HG03280 (cell line): Measurements from ENCODE around the gene FUOM.

Source experiments
- ATAC-seq: cut with Tn5 transposase; IDR thresholded peaks from one replicate; pipeline ENCODE4 v1.9.1; 2021; ENCODE audit warnings: mild to moderate bottlenecking, moderate library complexity; ENCODE audit not compliant: unreplicated experiment

Gene FUOM

DNA sequence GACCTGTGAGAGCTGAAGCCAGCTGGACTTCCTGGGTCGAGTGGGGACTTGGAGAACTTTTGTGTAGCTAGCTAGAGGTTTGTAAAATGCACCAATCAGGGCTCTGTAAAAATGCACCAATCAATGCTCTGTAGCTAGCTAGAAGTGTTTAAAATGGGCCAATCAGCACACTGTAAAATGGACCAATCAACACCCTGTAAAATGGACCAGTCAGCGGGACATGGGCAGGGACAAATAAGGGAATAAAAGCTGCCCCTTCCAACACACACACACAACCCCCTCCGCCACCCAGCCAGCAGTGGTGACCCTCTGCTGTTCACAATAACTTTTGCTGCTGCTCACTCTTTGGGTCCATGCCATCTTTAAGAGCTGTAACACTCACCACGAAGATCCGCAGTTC lies 42.0 kb downstream of the FUOM start:
- no peak for ATAC-seq

DNA sequence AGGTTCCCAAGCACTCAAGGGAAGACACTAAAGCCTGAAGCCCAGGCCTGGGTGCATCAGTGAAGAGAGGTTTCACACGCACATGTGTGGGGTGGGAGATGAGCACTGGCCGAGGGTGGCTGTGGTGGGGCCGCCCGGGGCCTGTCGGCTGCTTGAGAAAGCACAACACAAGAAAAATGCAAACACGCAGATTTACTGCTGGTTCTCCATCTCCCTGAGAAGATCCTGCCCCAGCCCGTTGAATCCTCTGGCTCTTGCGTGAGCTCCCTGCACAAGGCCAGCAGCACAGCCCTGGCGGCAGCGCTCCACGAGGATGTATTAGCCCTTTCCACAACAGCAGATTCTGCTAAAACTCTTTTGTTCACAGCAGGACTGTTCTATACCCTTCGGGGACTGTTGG lies 42.9 kb downstream of the FUOM start:
- no peak for ATAC-seq

DNA sequence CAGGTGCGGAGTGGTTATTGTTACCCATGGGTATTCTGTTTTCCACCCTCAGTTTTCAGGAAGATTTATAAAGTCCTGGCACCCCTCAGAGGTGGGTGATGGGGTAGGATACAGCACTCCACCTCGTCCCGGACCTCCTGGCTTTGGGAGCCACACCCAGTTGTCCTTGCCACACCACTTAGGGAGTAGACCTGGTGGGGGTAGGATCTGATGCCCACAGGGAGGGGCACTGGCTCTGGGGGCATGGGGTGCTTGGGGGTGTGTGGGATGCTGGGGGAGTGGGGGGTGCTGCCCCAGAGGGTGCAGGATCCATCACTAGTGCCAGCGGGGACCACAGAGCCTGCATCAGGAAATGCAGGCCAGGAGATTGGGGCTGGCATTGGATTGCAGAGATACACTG lies 44.6 kb downstream of the FUOM start:
- no peak for ATAC-seq

DNA sequence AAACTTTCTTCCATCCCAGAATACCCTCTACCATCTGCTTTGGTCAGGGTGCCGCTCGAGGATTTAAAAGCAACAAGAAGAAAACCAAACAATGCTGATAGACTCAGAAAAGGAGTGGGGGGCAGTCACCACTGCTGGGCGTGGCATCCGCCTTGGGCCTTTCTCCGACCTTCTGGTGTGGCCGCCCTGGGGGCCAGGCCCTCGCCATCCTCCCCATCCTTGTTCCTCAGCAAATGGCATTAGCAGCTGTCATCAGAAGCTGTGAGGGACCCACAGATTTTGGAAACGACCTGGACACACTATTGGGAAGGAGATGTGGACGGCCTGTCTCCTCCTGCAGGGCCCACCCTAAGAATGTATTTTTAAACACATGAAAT lies 45.1 kb downstream of the FUOM start:
- ATAC-seq = no peak

DNA sequence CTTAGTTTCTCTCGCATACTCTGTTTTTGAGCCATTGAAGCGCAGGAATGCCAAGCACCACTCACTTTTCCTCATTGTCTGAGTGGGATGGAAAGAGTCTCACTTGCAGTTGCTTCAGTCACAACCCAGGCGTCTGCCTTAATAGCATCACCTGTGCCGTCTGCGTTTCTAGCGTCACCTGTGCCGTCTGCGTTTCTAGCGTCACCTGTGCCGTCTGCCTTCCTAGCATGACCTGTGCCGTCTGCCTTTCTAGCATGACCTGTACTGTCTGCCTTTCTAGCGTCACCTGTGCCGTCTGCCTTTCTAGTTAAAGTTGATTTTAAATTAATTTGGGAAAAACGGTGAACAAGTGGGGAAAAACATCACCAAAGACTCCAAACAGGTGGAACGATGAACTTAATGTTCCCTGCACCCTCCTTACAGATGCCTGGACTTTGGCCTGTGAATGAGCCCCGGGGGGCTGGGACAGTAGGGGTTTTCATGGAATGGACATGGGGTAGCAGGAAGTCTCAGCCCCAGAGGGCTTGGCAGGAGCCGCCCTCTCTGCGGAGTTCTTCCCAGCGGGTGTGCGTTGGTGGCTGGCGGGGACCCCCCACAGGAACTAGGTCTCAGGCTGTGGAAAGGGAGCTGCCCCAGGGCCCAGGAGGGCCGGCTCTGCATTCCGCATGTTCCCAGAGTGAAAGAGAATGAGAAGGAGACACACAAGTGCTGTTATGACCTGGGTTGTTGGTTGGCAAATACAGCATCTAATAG lies 45.6 kb downstream of the FUOM start:
- no peak for ATAC-seq

DNA sequence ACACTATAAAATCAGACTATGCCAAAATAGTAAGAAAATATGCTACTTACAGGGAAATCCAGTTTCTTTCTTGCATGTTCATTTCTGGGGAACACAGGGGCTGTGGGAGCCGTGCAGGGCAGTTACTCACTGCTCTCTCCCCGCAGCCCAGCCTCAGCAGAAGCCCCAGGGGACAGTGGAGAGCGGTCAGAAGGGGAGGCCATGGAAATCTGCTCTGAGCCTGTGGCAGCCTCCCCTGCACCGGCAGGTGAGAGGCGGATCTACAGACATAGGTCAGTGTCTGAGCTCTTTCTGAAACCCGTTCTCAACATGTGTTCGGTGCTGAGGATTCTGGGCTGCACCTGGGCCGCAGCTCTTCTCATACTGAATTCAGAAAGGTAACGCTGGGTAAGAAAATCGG lies 46.2 kb downstream of the FUOM start:
- no peak for ATAC-seq

DNA sequence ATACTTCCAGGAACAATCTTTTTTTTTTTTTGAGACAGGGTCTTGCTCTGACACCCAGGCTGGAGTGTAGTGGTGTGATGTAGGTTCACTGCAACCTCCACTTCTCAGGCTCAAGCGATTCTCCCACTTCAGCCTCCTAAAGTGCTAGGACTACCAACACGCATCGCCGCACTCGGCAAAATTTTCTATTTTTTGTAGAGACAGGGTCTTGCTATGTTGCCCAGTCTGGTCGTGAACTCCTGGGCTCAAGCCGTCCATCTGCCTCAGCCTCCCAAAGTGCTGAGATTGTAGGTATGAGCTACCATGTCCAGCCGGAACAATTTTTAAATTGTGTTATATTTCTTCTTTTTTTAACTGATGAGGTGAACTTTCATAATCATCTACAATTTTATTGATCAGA lies 47.0 kb downstream of the FUOM start:
- ATAC-seq = no peak

DNA sequence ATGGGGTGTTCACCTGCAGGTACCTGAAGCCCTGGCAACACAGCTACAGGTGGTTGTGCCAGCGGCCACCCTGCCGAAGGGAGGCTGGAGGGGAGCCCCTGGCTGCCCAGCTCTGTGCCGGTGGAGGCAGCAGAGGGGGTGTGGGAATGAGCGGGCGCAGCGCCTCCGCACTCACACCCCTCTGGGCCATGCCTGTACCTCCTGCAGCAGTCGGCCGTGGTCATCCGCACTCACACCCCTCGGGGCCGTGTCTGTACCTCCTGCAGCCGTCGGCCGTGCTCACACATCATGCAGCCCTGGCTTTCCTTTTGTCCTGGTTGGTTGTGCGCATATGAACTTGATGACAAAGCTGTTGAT lies 47.4 kb downstream of the FUOM start:
- no peak for ATAC-seq

DNA sequence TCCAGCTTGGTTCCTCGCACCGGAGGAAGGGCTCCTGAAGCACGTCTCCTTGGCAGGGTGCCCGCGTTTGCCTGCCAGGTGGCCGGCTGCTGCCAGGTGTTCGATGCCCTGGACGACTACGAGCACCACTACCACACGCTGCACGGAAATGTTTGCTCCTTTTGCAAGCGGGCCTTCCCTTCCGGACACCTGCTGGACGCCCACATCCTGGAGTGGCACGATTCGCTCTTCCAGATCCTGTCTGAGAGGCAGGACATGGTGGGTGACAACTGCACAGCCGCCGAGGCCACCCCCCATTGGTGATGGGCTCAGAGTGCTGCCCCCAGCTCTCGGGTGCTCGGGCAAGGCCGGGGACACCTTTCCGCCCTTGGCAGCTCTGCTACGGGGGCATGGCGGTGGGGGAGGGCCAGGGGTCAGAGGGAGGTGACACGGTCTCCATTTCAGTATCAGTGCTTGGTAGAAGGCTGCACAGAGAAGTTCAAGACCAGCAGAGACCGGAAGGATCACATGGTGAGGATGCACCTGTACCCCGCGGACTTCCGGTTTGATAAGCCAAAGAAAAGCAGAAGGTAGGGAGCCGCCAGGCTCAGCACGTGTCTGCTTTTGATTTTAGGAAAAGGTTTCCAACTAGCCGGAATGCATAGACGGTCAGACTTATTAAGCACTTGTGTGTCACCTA lies 48.0 kb downstream of the FUOM start:
- no peak for ATAC-seq

DNA sequence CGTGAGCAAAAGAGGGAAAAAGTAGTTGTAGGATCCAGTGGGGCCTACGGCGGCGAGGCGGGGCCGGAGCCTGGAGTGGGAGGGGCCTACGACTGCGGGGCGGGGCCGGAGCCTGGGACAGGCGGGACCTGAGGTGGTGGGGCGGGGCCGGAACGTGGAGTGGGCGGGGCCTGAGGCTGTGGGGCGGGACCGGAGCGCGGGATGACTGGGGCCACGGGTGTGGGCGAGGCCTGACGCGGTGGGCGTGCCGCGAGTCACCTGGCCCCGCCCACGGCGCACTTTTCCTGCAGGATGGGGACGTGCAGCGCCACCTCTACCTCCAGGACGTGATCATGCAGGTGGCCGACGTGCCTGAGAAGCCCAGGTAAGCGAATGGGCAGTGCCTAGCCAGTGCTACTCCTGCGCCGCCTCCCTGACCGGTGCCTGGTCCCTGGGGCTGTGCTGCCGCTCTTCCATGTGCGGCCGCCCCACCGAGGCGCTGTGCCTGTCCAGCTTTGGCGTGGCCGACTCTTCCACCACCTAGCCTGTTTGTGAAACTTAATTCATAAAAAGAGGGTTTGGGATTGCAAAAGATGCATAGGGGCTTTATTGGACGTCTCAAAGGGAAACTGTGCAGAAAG lies 48.6 kb downstream of the FUOM start:
- ATAC-seq = peak; percentile 75

DNA sequence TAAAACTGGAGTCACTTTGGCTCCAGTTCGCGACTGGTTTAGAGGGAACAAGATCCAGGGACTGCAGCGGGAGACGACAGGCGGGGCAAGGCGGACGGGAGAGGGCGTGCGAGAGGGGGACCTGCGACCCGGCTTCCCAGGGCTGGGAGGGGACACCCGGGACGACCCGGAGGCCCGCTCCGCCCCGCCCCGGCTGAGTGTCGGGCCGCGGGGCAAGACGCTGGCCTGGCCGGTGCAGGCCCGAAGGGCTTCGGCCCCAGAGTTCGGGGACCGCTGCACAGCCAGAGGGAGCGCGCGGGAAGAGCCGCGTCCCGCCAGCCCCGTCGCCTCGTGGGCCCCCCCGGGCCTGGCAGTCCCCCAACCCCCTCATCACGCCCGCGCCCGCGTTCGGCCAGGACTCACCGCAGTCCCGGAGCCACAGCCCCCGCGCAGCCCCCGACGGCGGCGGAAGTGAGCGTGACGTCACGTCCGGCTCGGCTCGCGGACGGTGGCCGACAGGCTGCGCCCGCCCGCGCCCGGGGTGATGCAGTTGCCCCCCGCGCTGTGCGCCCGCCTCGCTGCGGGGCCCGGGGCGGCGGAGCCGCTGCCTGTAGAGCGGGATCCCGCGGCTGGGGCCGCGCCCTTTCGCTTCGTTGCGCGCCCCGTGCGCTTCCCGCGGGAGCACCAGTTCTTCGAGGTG lies 49.3 kb downstream of the FUOM start, which contains the start of the genes TUBGCP2 and ZNF511:
Gene TUBGCP2, minus strand, starts transcription at position 452 of the 679 bp plus-strand sequence. CDS start 5,931 bp downstream, outside the sequence.
Gene ZNF511, plus strand, starts transcription at position 494 of the 679 bp plus-strand sequence. Its CDS starts 30 bp downstream, at position 524.
- peak; percentile 73 for ATAC-seq

DNA sequence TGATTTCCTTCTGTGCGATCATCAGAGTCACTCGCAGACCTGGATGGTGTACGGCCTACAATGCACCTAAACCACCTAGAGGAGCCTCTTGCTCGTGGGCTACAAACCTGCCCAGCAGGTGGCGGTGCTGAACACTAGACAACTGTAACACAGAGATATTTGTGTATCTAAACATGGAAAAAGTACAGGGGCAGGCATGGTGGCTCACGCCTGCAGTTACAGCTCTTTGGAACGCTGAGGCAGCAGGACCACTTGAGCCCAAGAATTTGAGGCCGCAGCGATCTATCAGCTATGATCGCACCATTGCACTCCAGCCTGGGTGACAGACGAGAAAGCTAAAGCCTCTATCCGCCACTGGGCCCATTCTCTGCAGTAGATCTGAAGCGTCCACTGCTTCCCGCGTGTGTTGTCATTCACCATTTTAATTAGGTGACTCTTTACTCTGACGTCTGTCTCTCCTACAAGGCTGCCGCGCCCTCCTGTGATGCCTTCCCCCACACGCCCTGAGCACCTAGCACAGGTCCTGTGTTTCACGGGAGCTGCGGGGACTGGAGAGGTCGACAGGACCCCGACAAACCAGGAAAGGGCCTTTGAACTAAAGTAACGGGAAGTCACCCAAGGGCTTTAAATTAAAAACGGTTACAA lies 49.9 kb downstream of the FUOM start:
- ATAC-seq = peak; percentile 44

DNA sequence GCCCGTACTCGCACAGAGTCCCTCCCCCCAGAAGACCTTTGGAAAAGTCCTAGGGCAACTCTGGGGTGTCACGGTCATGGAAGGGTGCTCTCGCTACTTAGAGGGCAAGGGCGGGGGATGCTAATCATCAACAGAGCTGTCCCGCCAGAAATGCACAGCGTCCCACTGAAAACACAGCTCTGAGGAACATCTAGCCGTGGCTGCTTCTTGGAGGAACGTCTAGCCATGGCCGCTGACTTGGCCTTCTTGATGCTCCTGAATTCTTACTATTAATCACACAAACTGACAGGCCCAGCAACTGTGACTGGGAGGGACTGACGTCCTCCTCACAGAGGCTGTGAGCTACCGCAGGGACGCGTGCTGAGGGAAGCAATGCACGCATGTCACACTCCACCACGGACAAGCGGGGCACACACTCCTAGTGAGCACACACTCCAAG lies 50.9 kb downstream of the FUOM start:
- ATAC-seq = no peak

DNA sequence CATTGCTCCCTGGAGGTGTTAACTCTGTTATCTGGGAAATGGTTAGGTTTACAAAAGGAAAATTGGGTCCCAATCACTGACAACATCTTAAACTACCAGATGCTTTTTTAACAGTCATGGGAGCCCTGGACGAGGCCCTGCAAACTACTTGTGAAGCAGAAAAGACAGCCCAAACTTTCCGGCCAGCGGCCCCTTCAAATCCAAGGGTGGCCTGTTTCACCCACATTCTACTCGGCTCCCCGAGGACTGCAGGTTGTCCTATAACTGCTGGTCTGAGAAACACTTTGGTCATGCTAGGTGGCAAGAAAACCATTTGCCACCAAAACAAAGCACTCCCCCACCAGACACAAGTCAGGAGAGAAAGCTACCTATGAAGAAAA lies 51.7 kb downstream of the FUOM start:
- ATAC-seq = no peak
